ENCODE results near the gene TTC13.

TTC13 gene

DNA sequence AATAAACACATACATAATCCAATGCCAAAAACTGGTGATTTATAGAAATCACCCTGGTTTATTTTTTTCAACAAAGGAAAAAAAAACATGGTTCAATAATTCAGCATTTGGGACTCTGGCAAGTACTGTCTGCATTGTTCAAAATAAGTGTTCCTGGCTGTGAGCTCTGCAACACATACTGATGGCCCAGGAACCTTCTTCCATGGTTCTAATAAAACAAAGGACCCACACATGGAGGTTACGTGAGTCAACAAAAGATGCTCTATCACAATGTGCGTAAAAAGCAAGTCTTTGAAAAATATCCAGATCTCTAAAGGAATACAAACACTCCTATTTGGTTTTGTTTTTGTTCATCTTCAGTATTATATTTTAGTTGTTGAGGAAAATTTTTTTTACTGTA is 72.4 kb downstream of the TTC13 start:
- DNase-seq (ENCODE audit: low read depth in 2 of 2): no peak

DNA sequence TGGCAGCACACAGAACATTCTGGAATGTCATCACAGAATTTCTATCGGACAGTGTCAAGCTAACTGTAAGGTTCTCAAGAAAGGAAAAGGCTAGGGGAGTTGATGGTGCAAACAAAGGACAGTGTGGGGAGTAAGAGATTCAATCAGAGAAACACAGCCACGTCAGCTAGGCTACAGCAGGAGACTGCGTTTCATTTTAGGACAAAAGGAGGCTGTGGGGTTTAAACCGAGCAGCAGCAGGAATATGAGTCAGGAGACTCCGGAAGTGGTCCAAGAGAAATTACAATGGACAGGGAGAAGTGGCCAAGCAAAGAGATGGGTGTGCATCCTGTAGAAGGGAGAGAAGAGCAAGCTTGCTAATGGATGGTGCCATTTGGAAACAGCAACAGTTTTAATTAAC is 72.9 kb downstream of the TTC13 start:
- no peak for DNase-seq (ENCODE audit: low read depth in 2 of 2)

DNA sequence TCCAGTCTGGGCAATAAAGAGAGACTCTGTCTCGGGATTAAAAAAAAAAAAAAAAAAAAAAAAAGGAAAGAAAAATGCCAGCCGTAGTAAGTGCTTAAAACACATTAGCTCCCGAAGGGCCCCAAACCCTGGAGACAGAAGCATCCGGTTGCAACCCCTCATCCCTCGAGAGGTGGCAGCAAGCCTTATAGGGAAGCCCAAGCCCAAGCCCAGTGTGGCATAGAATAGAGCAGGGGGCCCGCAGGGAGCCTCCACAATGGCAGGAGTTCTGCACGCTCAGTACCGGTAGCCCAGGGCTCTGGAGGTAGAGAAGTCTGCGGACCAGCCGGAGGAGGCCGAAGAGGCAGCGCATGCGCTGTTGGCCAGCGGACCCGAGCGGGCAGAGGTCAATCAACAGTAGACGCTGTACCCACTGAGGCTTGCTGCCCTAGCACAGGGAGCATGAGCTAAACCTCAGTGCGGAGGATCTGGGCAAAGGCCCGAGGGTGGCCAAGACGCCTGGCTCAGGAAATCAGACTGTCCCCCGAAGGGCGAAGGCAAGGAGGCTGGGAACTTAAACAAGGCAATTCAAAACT is 76.2 kb downstream of the TTC13 start:
- no peak for DNase-seq (ENCODE audit: low read depth in 2 of 2)

DNA sequence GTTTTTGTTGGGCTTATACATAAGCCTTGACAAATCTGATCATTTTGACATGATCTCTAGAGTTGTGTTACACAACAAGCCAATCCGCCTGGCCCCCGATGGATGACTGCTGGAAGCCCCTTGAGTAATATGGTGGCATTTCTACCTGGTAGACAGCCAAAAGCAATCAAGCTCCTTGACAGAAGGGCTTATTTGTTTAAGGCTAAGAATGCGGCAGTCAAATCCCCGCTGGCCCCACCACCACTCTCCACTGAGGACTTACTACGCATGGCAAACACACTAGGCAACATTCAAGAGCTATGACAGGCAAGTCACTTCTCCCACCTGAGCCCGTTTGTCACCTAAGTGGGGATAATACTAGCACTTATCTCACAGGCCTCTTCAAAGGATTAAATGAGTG is 77.0 kb downstream of the TTC13 start:
- DNase-seq (ENCODE audit: low read depth in 2 of 2): no peak

DNA sequence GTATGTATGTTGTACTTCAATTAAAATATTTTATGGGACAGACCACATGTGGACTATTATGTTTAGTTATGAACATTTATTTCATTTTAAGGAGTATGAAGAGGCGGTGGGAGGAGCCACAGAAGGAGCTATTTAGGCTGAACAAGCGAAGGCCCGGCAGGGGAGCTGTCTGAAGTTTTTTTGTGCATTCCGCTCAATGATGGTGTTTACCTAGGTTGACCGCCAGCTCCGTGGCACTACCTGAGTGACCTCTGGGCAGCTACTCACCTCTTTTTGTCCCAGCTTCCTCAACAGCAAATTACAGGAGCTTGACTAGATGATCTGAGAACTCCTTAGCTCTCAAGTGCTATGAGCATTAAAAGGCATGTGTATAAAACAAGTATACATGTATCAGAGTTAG is 77.7 kb downstream of the TTC13 start:
- no peak for DNase-seq (ENCODE audit: low read depth in 2 of 2)

DNA sequence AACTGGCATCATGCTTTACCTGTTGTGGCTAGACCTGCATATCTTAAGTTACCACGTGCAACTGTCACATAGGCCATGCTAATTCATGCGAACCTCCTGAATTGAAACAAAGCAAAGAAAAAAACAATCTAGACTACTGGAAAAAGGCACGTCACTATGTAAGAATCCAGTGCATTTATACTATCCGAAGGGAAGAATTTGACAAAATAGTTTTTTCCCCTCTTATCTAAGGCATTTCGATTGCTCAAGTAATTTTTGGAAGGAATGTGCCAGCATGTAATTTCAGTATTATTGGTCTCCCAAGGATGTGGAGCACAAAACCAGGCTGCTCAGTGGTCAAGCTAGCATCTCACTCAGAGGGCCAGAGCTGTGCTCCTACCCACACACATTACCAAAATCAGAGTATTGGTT is 78.8 kb downstream of the TTC13 start:
- DNase-seq (ENCODE audit: low read depth in 2 of 2): no peak

DNA sequence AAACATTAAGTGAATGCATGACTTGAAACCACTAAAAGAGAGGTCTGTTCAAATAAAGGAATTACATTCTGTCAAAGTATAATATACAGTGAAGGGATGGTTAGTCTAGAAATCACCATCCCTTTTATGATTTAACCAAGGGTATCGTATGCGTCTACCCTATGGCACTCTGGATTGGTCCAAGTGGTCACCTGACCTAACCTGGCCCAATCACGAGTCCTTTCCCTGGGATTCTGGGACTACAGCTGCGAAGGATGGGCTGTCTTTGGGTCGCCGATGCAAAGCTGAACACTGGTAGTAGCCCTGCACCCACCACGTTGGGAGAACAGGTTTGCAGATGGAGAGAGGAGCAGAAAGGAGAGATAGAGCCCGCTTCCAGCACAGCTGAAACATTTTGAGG is 79.9 kb downstream of the TTC13 start:
- DNase-seq (ENCODE audit: low read depth in 2 of 2): no peak

DNA sequence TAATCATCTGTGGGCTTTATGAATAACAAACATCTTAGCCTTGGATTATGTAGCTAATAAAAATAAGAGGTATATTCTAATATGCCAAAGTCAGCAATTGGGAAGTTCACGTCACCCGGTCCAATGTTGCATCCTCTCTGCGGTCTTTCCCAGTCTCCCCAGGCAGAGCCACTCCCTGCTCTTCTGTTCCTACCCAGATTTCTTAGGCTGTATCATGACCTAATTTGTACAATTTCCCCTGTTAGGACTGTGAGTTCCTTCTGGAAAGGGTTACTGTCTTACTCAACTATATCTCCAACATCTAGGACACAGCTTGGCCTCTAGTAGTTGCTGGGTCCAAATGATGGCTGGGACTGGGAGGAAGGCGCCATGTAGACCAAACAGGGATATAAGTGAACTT is 80.5 kb downstream of the TTC13 start:
- no peak for DNase-seq (ENCODE audit: low read depth in 2 of 2)

DNA sequence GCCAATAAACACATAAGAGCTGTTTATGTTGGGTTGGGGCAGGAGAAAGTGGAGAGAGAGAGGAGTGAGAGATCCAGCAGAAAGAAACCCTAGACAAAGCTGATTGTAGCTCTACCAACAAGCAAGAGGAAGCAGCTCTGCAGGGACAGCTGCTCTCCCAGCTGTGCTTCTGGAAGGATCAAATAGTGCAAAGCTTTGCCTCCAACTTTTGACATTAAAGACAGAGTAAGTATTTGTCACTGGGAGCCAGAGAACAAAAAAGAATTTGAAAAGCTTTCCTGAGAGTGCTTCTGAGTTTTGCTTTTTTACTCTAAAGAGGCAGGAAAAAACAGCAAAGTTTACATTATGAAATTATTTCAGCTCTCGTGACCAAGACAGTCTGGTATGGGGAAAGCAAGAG is 81.9 kb downstream of the TTC13 start:
- DNase-seq (ENCODE audit: low read depth in 2 of 2): no peak

DNA sequence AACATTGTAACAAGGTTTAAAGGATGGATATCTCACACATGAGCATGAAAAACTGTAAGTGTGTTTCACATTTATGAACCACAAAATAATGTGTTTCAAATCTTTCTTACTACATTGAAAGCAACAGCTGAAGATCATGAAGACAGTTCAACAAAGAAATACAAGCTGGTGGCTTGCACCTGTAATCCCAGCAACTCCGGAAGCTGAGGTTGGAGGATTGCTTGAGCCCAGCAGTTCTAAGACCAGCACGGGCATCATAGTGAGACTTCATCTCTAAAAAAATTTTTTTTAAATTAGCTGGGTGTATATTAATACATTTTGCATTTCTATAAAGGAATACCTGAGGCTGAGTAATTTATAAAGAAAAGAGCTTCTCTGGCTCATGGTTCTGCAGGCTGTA is 83.2 kb downstream of the TTC13 start:
- DNase-seq (ENCODE audit: low read depth in 2 of 2): no peak

DNA sequence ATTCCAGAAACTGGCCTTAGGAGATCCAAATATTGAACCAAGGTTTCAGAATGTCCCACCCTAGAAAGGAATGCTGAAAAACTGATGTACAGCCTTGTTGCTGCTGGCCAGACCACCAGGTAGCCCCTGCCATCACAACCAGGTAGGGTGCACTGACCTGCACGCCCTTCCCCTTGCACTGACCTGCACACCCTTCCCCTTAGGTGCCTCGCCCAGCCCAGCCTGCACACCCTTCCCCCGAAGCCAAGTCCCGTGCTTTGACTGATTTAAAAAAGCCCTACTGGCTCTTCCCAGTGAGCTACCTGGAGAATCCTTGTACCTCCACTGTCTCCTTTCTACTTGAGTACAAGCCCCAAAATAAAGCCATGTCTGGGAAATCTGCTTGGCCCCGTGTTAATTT is 84.0 kb downstream of the TTC13 start:
- no peak for DNase-seq (ENCODE audit: low read depth in 2 of 2)

DNA sequence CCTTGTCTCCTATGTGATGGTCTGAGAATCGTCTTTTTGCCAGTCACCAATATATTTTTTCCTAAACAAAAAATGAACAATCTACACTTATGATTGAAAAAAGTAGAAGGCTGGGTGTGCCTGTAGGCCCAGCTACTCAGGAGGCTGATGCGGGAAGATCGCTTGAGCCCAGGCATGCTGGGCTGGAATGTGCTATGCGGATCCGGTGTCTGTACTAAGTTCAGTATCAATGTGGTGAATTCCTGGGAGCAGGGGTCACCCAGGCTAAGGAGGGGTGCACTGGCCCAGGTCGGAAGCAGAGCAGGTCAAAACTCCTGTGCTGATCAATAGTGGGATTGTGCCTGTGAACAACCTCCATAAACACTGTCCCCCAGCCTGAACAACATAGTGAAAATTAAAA is 84.6 kb downstream of the TTC13 start:
- DNase-seq (ENCODE audit: low read depth in 2 of 2): no peak

DNA sequence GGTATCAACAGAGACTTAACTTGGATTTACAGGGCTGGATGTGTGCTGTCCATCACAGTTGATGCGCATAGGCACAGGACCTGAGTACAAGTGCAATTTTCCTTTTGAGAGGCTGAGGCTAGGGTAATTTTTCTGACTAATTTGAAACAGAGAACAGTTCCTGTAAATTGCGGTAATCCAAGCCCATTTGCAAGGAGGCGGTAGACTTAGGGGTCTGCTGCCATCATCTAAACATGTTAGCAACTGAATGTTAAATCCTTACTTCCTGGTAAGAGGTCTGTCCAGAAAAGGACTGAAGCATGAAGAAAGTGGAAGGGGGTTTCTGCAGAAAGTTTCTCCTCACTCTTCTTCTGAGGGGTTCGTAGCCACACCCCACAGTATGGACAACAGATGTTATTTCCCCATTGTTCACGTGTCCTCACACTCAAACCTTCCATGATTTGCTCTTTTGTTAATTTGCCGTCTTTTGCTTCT is 86.6 kb downstream of the TTC13 start:
- DNase-seq (ENCODE audit: low read depth in 2 of 2): no peak

DNA sequence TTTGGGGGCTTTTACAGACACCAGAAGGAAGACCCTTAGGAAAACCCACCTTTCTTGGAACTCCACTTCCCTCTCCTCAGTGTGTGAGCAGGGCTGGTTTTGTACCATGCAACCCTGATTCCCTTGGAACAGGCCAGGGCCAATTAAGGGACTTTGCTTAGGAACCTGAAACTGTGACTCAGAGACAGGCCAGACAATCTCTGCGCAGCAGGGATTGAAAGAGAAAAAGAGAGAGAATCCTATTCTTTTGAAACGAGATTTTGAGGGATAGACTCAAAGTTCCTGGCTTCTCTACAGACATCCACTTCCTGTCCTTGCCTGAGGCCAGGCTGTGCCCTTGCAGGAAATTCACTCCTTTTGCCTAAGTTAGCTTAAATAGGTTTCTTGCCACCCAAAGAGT is 87.2 kb downstream of the TTC13 start:
- DNase-seq (ENCODE audit: low read depth in 2 of 2): no peak

DNA sequence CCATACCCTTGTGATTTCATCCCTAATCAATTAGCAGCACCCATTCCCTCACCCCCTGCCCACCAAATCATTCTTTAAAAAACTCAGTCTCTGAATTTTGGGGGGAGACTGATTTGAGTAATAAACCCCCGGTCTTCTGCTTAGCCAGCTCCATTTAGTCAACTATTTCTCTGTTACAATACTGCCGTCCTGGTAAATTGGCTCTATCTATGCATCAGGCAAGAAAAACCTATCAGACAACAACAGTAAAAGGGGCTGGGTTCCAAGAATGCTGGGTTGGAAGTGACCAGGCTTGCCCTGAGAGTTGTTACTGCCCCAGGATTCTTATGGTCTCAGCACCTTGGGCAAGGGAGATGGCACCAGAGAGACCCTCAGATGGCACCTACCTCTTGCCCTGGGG is 94.0 kb downstream of the TTC13 start:
- DNase-seq (ENCODE audit: low read depth in 2 of 2): no peak

DNA sequence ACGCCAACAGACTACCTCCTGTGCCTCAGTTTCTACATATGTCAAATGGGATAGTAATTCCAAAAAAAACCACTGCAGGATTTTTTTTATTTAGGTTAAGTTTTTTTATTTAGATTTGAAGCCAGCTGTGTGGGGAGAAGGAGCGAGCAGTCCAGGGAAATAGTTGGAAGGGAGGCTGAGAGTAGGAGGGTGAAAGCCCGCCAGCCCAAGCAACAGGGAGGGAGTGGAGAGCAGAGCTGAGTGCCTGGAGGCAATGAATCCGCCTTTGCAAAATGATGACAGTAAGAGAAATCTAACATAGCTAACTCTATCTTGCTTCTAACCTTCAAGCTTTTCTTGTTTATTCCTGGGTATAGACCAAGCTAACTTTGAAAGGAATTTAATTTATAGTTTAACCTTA is 94.7 kb downstream of the TTC13 start:
- no peak for DNase-seq (ENCODE audit: low read depth in 2 of 2)

DNA sequence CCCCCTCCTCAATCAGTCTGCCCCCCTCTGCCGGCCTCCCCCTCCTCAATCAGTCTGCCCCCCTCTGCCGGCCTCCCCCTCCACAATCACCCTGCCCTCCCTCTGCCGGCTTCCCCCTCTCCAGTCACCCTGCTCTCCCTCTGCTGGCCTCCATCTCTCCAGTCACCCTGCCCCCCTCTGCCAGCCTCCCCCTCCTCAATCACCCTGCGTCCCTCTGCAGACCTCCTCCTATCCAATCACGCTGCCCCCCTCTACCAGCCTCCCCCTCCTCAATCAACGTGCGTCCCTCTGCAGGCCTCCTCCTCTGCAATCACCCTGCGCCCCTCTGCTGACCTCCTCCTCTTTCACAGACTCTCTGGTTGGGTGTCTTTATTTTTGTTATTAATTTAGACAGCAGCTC is 98.9 kb downstream of the TTC13 start:
- no peak for DNase-seq (ENCODE audit: low read depth in 2 of 2)

DNA sequence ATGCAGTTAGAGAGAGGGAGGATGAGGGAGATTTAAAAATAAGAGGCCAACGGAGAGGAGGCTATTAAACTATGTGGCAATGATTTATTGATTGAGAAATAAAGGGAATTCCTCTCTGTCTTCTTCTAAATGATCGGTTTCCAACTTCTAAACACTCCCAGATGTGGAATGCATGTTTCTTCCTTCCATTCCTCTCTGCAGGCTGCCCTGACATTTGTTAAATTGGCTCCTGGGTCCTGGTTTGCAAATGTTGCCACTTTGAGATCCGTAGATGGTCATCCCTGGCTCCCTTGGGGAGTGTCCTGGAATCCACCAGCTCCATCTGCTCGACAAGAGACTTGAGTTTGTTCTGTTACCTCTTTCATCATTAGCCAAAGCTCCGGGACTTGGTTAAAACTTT is 100.1 kb downstream of the TTC13 start:
- DNase-seq (ENCODE audit: low read depth in 2 of 2): no peak

DNA sequence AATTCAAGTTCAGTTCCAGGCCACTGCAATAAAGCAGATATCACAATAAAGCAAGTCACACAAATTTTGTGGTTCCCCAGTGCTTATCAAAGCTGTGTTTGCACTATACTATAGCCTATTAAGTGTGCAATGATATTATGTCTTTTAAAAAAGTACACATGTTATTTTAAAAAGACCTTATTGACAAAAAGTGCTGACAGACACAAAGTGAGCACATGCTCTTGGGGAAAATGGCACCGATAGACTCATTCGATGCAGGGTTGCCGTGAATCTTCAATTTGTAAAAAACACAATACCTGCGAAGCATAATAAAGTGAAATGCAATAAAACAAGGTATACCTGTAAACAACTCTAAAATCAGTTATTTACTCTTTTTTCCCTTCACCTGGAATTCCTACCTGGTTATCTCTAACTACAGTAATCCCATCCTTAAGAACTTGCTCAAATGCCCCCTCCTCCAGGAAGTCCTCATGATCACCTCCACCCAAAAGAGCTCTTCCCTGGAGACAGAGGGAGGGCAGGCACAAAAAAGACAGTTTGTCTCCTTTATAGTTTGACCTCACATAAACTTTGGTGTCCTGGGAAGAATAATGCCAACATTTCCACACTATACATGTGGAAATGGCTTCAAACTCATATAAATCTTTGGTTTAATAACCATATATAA is 100.6 kb downstream of the TTC13 start:
- DNase-seq (ENCODE audit: low read depth in 2 of 2): no peak

DNA sequence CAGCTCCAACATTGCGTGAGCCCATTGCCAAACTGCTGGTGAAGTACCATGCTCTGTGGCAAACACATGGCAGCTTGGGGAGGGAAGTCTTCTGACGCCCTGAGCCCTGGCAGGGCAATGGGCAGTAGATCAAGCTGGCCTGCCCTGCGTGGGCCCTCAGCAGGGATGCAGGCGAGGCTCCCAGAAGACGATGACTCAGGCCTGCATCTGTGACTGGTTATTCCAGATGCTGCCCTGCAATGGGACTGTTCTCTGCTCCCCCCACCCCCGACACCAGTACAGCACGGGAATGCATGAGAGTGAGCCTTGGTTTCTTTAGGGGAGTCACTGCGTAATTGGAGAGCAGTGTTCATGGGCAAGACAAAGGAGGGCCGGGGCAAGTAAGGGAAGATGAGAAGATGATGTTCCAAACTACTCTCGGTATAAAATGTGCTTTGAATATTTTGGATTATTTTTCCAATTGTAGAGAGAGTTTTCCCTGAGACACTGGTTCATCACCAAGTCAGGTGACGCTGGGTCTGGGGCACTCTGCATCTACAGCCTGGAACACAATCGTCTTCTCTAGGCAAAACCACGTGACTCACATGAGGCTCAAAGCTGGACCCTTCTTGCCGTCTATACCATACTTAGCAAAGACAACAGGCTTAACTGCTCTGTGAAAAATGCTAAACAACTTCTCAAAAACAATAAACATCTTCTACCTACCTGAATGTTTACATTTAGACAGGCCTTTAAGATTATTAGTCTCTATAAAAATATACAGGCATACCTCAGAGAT is 101.3 kb downstream of the TTC13 start:
- no peak for DNase-seq (ENCODE audit: low read depth in 2 of 2)

DNA sequence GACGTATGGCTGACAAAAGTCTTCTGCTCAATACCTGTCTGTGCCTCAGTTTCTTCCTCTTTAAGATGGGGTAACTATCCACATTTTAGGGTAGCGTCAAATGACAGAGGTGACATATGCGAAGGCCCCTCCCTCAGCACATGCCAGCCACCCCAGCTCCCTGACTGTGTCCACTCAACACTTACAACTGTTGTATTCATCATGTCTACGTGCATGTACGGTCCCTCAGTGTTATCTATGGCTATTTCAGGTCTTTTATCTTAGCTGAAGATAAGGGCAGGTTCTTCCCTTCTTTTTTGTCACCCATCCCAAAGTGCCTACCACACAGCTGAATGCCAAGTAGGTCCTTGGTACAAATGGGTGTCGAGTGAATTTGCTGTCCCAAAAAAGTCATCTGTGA is 102.0 kb downstream of the TTC13 start:
- no peak for DNase-seq (ENCODE audit: low read depth in 2 of 2)

DNA sequence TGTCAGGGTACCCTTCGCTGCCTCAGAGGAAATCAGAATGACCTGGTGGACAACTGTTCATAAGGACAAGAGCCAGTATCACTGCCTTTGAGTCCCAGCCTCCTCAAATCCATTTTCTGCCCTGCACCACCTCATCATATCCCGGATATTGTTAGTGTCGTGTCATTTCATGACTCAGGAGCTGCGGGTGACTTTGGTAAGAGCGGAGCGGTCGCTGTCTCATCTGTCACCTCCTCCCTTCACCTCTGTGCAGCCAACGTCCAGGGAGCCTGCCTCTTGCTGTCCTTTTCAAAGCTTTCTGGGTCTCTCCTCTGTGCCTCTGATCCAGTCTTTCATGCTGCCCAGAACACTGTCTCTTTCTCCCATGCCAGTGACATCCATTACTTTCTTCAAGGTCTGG is 103.3 kb downstream of the TTC13 start:
- no peak for DNase-seq (ENCODE audit: low read depth in 2 of 2)

DNA sequence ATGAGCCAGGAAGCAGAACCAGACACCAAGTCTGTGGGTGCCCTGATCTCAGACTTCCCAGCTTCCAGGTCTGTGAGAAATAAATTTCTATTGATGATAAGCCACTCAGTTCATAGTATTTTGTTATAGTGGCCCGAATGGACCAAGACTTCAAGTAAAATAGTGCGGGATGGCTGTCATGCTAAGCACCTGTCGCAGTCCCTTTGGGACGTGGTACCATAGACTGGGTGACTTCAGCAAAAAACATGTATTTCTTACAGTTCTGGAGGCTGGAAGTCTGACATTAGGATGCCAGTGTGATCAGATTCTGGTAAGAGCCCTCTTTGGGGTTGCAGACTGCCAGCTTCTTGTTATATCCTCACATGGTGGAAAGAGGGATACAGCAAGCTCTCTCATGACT is 107.7 kb downstream of the TTC13 start:
- no peak for DNase-seq (ENCODE audit: low read depth in 2 of 2)
